ENCODE data around the gene DHX35.

Gene DHX35

GRCh38 chr20:38973107-38973506, 11.0 kb downstream of the DHX35 start:
- no peak for TF ChIP-seq CTCF (IDR thresholded peaks at IDR 0.05; ENCODE audit: low read depth, low read length, missing control alignments)
- no peak for DNase-seq (ENCODE audit: extremely low read depth, low read depth)
- H3K4me3 ChIP-seq (replicated peaks; ENCODE audit: low read depth, low read length), result no peak overlapping the region

GRCh38 chr20:38973645-38974044, 11.5 kb downstream of the DHX35 start:
- DNase-seq (ENCODE audit: extremely low read depth, low read depth), result no peak
- H3K4me3 ChIP-seq (replicated peaks; ENCODE audit: low read depth, low read length), result no peak overlapping the region
- TF ChIP-seq CTCF (IDR thresholded peaks at IDR 0.05; ENCODE audit: low read depth, low read length, missing control alignments), result no peak

GRCh38 chr20:38975539-38976120, 13.5 kb downstream of the DHX35 start:
- H3K4me3 ChIP-seq (replicated peaks; ENCODE audit: low read depth, low read length), result no peak overlapping the region
- TF ChIP-seq CTCF (IDR thresholded peaks at IDR 0.05; ENCODE audit: low read depth, low read length, missing control alignments), result no peak
- no peak for DNase-seq (ENCODE audit: extremely low read depth, low read depth)

- no peak overlapping the region for H3K4me3 ChIP-seq (replicated peaks; ENCODE audit: low read depth, low read length)
- no peak for TF ChIP-seq CTCF (IDR thresholded peaks at IDR 0.05; ENCODE audit: low read depth, low read length, missing control alignments)
- no peak for DNase-seq (ENCODE audit: extremely low read depth, low read depth)
These were observed 17.3 kb downstream of the DHX35 start for GRCh38 chr20:38979434-38979833.

GRCh38 chr20:38979842-38980241, 17.7 kb downstream of the DHX35 start:
- no peak overlapping the region for H3K4me3 ChIP-seq (replicated peaks; ENCODE audit: low read depth, low read length)
- TF ChIP-seq CTCF (IDR thresholded peaks at IDR 0.05; ENCODE audit: low read depth, low read length, missing control alignments), result no peak
- no peak for DNase-seq (ENCODE audit: extremely low read depth, low read depth)

- no peak overlapping the region for H3K4me3 ChIP-seq (replicated peaks; ENCODE audit: low read depth, low read length)
- no peak for TF ChIP-seq CTCF (IDR thresholded peaks at IDR 0.05; ENCODE audit: low read depth, low read length, missing control alignments)
- DNase-seq (ENCODE audit: extremely low read depth, low read depth), result no peak
These were observed 20.1 kb downstream of the DHX35 start for GRCh38 chr20:38982291-38982690.

- no peak overlapping the region for H3K4me3 ChIP-seq (replicated peaks; ENCODE audit: low read depth, low read length)
- no peak for TF ChIP-seq CTCF (IDR thresholded peaks at IDR 0.05; ENCODE audit: low read depth, low read length, missing control alignments)
- no peak for DNase-seq (ENCODE audit: extremely low read depth, low read depth)
These were observed 22.9 kb downstream of the DHX35 start for GRCh38 chr20:38985060-38985459.
